Inferior parietal cortex (tissue), 1 donor: ENCODE measurements around the gene CACFD1.

Experiments used
- DNase-seq: peaks from one replicate; pipeline ENCODE4 v3.0.0-alpha.2; 2016; ENCODE audit errors: extremely low spot score

The CACFD1 gene

DNA sequence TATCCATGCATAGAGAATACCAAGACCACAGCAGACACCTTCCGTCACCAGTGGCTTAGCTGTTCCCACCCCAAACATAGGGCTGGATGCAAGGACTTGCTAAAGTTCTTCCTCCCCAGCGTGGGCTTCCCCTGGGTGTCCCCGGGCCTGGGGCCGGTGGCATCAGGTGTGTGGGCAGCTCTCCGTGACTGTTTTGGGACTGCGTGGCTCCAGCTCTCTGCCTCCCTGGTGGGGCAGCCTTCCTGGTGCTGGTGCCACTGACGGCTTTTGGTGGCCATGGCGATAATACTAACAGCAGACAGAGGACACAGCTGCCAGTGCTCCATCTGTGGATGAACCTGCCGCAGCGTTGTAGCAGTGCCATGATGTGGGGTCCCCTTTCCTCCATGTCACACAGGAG, 4.9 kb downstream of the CACFD1 start:
- DNase-seq: no peak

DNA sequence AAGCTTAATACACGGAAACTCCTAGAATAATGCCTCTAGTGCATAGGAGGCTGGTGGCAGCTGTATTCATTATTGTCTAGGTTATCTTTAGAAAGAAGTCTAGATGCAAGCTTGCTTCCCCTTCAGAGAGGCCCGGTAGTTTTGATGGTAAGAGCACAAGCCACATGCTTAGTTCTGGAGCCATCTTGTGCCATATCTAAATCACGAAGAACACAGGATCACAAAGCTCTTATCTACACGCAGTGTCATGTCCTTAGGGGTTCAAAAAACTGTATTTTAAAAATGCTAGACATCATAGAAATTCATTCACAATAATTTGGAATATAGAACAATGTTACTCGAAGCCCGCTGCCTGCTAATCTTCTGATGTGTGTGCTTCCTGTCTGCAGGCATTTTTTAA, 6.2 kb downstream of the CACFD1 start:
- no peak for DNase-seq

DNA sequence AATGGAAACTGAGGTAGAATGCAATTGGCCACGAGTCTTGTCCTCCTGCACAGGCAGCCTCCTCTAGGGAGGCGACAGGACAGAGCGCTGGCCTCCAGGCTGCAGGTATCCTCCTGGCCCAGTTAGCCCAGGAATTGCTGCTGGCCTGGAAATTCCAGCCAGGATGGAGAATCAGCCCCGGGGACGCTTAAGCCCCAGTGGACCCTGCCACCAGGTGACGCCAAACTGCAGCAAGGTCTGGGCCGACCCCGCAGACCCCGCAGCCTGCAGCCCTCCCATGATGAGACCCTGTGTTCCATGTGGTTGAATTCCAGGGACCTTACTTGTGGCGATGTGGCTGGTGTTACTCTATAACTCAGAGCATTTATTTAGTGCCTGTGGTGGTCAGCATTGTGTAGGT, 7.3 kb downstream of the CACFD1 start:
- DNase-seq: no peak

DNA sequence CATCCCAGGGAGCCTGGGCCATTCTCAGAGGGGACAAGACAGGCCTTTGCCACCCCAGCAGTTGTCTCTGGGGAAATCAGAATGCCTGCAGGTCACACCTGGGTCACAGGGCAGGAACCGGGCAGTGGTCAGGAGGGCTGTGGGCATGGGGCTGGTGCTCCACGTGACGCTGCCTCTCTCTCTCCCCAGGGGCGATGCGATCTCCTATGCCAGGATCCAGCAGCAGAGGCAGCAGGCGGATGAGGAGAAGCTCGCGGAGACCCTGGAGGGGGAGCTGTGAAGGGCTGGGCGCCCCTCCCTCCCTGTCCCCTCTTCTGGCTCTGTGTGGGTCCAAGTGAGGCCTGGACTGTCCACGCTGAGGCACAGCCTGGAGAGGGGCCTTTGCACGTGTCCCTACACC, 8.6 kb downstream of the CACFD1 start:
- DNase-seq: no peak

DNA sequence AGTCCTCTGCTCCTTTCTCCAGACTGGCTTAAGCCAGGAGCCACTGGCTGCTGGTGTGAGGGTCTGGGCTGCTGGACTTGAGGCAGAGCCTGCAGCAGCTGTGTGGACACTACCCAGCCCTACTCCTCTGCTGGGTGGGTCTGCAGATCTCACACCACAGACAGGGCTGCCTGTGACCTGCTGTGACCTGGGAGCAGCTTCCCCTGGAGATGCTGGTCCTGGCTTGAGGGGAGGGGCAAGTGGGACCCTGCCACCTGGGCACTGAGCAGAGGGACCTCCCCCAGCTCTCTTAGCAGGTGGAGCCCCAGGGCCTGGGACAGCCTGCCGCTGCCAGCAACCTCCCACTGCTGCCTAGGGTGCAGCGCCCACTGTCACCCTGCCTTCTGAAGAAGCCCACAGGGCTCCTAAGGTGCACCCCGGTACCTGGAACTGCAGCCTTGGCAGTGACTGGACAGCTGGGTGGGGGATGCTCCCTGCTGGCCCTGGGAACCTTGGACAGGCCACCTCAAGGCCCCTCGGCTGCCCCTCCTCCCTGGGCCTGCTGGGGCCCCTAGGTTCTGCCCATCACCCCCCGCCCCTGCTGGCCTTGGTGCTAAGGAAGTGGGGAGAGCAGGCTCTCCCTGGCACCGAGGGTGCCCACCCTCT, 9.1 kb downstream of the CACFD1 start:
- DNase-seq: no peak

DNA sequence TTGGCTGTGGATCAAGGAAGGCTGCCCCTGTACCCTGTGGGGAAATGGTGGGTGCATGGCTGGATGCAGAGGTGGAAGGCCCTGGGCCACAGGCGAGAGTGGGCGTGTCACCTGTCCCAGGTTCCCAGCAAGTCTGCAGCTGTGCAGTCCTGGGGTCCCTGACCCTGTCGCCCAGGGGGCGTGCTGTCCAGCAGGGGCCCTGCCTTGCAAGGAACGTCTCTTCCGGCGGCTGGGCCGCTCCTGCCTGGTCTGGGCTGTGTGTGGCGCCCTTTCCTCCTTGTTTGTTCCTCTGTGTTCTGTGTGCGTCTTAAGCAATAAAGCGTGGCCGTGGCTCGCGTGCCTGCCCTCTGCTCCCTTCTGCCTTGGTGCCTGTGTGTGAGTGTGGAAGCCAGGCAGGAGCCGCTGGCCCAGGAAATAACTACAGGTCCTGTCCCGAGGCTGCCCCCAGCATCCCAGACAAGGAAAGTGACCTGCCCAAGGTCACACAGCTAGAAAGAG, 10.7 kb downstream of the CACFD1 start:
- no peak for DNase-seq

DNA sequence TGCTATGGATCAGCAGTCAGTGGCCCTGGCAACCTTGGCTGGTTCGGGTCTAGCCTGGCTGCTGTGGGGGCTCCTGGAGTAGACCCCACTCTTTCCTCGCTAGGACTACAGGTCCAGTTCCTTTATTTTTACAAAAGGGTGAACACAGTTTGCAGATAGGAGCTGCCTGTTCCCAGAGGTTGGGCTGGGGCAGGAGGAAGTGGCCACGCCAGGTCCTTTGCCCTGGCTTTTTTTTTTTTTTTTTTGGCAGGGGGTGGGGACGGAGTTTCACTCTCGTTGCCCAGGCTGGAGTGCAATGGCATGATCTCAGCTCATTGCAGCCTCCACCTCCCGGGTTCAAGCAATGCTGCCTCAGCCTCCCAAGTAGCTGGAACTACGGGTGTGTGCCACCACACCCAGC, 11.2 kb downstream of the CACFD1 start:
- no peak for DNase-seq

DNA sequence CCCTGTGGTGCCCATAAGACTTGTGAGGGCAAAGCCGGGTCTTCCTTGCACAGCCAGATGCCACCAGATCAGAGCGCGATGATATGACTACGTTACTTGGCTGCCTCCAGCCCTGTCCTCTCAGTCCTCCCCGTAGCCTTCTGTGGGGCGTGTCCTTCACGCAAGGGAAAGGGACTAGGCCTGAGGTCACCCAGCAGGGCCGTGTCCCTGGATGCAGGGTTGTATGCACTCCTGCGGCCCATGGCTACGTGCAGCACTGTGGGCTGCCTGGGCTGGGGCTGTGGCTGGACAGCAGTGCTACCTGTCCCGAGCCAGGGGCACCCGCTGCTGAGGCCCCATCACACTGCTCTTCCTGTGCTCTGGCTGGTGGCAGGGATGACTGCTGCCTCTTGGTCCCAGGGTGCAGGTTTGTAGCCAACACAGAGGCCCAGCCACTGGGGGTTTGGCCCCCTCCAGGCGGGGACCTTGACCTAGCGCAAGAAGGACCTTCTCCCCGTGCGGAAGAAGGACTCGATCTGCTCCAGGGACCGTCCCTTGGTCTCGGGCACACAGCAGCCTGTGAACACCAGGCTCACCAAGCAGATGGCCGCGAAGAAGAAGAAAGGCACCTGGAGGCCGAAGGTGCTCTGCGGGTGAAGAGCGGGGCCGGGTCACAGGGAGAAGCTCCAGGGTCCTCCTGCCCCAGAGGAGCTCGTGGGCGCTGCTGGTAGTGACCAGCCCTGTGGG, 11.9 kb downstream of the CACFD1 start:
- no peak for DNase-seq

DNA sequence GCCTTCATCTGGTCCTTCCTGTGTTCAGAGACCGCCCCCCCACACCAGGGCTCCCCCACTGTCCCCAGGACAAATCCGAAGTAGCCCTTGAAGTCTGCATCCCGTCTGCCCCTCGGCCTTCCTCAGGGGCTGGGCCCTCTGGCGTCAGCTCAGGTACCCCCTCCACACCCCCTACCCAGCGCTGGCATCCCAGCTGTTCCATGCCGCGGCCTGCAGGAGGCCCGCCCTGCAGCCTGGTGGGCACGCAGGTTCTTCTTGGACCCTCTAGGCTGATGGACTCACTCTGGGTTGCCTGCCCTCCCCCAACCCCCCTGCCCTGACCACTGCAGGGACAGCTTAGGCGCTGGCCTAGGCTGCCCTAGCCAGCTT, 12.5 kb downstream of the CACFD1 start:
- no peak for DNase-seq

DNA sequence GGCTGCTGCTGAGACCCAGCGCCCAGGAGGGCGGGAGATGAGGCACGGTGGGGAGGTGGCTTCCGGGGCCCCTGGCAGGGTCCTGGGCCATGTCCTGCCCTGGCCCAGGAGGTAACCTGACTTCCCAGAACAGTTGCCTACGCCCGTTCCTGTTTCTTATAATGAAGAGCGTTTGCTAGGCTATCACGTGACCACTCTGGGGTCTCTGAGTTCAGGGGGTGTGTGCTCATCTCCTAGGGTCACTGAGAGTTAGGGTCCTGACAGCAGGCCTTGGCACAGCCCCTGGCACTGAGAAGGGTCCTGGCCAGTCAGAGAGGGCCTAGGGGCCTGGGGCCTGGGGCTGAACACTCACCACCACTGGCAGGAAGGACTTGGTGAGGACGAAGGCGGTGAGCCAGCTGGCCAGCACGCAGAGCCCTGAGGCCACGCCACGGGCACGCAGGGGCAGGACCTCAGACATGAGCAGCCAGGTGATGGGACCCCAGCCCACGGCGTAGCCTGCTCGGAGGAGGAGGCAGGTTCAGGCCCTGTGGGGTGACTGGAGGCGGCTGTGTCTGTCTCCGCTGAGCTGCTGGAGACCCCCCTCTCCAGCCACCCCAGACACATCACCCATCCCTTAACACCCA, 13.1 kb downstream of the CACFD1 start:
- DNase-seq: no peak

DNA sequence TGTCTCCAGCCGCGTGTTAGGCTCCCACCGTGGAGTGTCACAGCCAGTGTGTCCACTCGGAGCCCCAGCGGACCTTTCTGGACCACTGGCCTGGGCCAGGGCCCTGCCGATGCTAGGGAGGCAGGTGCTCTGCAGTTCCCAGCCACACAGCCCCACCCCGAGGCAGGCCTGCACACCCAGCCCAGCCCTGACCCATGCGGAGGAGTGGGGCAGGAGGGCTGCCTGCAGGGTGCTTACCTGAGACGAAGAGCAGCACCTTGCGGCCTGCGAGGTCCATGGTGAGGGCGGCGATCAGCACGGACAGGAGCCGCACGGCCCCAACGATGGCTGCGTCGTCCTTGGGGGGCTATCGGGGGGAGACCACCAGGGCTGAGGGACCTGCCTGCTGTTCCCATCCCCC, 14.0 kb downstream of the CACFD1 start:
- no peak for DNase-seq

DNA sequence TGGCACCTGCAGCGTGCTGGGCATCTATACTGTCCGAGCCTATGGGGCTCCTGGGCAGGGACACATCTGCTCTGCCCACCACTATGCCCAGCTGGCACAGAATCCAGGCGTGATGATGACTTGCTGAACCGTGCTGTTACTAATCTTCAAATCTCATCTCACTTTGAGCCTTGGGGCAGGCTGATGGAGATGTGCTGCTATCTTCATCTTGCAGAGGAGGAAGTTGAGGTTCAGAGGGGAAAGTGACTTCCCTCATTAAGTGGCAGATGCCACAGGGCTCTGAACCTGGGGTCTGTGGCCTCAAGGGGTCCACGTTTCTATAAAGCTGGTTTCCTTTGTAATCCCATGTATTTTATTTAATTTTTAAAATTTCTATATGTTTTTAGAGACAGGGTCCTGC, 14.4 kb downstream of the CACFD1 start:
- no peak for DNase-seq

DNA sequence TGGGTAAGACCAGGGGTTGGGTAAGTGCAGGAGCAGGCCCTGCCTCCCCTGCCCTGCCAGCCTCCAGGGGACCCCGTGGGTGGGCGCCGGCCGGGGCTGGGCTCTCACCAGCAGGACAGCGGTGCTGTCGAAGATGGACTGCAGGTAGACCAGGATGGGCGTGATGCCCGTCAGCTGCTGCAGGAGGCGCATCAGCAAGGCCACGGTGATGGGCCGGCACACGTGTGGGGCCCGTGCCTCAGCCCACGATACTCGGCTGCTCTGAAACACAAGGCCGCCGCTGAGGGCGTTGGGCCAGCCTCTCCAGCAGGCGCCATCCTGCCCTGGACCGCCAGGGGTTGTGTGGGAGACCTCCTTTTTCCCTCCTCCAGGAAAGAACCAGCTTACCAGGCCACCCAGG, 15.1 kb downstream of the CACFD1 start:
- no peak for DNase-seq

DNA sequence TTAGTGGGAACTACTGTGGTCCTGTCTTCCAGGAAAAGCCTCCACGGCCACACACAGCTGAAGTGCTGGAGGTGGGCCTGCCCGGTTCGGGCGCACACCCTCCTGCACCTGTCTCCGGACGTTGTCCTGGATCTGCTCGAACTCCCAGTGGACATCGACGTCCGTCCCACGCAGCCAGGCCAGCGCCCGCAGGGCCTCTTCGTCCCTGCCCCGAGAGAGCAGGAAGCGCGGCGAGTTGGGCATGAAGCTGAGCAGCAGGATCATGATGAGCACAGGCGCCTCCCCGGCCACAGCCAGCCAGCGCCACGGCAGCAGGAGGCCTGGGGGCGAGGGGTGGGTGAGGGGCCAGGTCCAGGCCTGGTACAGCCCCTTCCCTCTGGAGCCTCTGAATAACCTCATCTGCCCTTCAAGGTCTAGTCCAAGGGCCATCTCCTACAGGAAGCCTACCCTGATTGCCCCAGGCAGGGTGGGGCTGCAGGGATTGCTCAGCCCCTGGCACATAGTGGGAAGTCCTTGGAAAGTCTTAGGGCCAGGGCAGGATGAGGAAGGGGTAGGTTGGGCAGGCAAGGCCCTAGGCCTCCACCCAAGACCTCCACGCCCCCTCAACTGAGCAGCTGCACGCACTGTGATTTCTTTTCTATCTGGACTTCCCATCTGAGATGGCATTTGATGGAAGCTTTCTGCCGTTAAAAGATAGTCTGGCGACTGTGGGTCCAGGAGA, 15.7 kb downstream of the CACFD1 start:
- no peak for DNase-seq

DNA sequence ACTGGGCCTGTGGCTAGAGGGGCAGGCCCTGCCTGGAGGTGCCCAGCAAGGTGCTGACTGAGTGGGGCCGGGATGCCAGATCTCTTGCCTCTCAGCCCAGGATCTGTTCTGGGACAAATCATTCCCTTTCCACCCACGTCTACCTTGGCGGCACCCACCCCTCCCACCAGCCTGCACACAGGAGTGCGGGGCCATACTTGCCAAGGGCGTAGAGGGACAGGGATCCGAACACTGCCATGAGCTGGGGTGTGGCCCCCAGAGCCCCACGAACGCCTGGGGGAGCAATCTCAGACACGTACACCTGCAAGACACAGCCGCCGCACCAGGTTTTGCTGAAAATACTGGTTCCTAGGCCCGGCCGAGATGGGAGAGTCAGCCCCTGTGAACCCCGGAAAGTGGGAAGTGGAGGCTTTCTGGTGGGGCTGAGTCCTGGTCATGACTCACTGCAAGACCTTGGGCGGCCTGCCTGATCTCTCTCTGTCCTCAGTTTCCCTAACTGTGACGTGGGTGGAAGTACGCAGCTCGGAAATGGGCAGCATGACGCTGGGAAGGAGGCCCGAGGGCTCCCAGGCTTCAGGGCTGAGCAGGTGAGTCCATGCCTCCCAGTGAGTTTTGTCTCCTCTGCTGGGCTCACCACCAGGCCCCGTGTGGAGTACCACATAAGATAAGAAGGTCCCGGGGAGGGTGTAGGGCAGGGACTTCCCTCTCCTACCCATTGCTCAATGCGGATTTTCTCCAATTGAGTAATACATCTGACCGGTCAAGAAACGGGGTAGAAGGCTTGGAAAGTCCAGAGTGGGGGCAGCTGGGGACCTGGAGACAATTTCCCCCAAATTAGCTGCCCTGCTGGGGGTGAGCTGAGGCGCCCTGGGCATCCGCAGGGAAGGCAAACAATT, 16.5 kb downstream of the CACFD1 start:
- DNase-seq: no peak

DNA sequence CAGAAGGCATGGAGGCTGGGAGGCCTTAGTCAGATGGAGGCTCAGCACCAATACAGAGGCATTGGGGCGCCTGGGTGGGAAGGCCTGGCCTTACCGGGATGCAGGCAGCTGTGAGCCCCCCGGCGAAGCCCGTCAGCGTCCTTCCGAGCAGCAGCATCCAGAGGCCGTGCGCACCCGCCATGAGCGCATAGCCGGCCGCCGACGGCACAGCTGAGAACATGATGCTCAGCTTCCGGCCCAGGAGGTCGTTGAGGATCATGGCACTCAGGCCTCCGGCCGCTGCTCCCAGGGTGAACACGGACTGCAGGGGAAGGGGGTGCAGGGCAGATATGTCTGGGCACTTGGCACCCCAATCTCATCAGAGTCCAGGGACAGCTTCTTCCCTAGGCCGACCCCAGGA, 17.2 kb downstream of the CACFD1 start:
- no peak for DNase-seq

DNA sequence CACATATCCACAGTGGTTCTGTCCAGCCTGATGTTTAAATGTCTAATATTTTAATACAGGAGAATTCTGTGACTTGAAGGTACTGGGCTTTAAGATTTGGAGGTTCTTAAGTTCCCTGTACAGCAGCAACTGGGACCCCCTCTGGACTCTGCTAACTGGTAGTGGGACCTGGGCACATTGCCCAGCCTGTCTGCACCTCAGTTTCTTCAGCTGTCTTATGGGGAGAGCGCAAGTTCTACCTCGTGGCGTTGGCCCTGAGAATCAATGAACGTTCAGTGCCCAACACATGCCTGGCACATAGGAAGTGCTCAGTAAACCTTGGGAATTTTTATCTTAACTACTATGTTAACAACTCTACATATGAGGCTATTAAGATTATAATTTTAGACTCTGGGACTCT, 17.7 kb downstream of the CACFD1 start:
- DNase-seq: no peak

DNA sequence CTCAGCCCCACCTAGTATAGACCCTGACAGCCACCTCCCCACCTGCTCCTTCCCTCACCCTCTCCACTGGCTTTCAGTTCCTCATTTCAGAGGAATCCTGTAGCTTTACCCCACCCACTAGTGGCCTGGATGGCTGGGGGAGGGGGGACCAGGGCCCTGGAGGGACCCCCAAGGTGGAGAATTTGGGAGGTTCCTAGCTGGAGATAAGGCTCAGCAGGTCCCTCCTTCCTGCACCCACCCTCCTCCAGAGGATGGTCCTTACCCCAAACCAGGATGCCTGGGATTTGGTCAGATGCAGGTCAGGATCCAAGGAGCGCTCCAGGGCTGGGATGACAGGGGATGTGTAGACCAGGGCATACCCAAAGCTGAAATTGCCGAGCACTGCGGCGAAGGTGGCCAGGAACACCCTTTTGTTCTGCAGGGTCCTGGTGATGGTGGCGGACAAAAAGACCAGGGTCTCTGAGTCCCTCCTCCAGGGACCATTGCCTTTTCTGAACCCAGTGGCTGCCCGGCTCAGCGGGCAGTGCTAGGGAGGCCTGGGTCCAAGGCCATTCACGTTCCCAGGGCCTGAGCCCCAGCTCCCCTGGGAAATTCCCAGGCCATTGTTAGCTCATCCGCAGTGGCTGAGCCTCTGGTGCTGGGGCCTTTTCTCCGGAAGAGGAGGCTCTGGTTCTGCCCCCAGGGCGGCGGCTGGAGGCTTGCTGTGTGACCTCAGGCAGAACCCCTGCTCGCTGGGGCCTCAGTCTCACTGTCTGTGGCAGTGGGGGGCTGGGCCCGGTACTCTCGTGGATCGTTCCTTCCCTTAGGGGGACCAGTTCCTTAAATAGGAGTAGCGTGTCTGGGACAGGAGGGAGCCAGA, 18.4 kb downstream of the CACFD1 start:
- DNase-seq: no peak

DNA sequence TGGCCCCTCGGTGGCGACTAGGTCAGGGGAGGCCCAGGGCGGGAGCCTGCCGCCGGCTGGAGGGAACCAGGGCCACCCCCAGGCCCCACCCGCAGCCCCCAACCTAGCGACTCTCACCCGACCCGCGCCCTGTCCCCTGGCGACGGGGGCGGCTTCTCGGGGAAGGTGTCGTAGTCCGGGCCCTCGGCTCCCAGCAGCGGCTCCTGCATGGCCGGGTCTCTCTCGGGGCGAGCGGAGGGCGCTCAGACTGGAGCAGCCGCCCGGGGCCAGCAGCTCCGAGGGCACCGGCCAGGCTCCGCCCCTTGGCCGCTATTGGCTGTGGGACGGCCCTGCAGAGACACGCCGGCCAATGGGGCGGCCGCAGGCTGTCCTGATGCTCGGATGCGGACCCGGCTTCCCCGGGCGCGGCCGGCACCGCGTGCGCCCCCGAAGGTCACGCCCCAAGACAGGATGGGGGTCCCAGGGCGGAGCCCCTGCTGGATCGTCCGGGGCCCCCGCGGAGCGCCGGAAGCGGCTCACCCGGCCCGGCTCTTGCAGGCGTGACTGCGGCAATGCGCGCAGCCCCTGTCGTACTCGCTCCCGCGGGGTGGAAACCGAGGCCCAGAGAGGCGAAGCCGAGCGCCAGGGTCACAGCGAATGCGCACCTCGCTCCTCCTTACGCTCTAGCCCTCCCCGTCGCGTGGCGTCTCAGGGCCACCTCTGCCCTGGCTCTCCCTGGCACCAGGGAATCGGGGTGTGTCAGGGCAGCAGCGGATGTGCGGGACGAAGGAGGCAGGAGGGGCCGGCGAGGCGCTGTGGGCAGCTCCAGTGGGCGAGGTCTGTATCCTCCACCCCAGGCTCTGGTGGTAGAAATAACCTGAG, 19.3 kb downstream of the CACFD1 start, which contains the start of gene SLC2A6:
SLC2A6 (minus strand) TSS at position 249 of the 861 bp plus-strand sequence; CDS start at position 209, 40 bp downstream.
- peak; percentile 80 for DNase-seq
